ENCODE data around the gene MICAL1.

- TF ChIP-seq CTCF (IDR thresholded peaks at IDR 0.05; ENCODE audit: low read depth, low read length) (no peak), EZH2phosphoT487 (IDR thresholded peaks at IDR 0.05; ENCODE audit: low read depth) (no peak)
Observed at GRCh38 chr6:109451376-109451775, 4.2 kb downstream of the MICAL1 start.

Data from OCI-LY3 (cell line).